Stimulated activated naive B cell treated with anti-CD40 and anti-IgM and Interleukin-4, amounts not matched to agents 10 μg/mL and 1 μg/mL and 100 μg/mL, for 72 hours (primary cell): ENCODE data around the gene SIGLEC11.
"Not testable (repeated sequence)": the region's sequence is repeated elsewhere in the genome, so short reads cannot be mapped to it uniquely, and the experiment has no call there.

ENCODE experiments used
- ATAC-seq, 2 donors: fragments of 150-1000 bp; cut with Tn5 transposase; replicated peaks; 2 replicates each; pipeline ENCODE4 v1.10.0; 2021; ENCODE audit warnings: moderate library complexity in 1 of 2
- DNase-seq: peaks from one replicate; pipeline ENCODE4 v3.0.0; 2021
- H3K27ac Mint-ChIP-seq: one replicate; pipeline ENCODE4 v1.8.0; 2022; ENCODE audit warnings: mild to moderate bottlenecking, mixed read lengths
- H3K27me3 Mint-ChIP-seq, 2 donors: one replicate each; pipeline ENCODE4 v1.8.0; 2022; ENCODE audit warnings: mixed read lengths in 2 of 2
- H3K36me3 Mint-ChIP-seq, 2 donors: one replicate each; pipeline ENCODE4 v1.8.0; 2022; ENCODE audit warnings: mixed read lengths in 2 of 2, mild to moderate bottlenecking in 1 of 2
- H3K4me1 Mint-ChIP-seq, 2 donors: one replicate each; pipeline ENCODE4 v1.8.0; 2022; ENCODE audit warnings: mixed read lengths in 2 of 2, mild to moderate bottlenecking in 1 of 2
- H3K4me3 Mint-ChIP-seq, 2 donors: one replicate each; pipeline ENCODE4 v1.8.0; 2022; ENCODE audit warnings: mild to moderate bottlenecking in 2 of 2, mixed read lengths in 2 of 2, moderate library complexity in 1 of 2
- H3K9me3 Mint-ChIP-seq, 2 donors: one replicate each; pipeline ENCODE4 v1.8.0; 2022; ENCODE audit warnings: mixed read lengths in 2 of 2, mild to moderate bottlenecking in 1 of 2

SIGLEC11 gene

GRCh38 chr19:49932041-49932451 is 28.9 kb downstream of the SIGLEC11 start:
- no peaks in the 10 kb centered on the region for H3K27me3 Mint-ChIP-seq
- H3K4me3 Mint-ChIP-seq, result peak overlapping the region; percentile 50 to 51
- peaks cover 40 to 61% of the 10 kb centered on the region in 2 donors for H3K4me1 Mint-ChIP-seq
- H3K36me3 Mint-ChIP-seq, result peaks cover 62 to 67% of the 10 kb centered on the region in 2 donors
- no peak for ATAC-seq
- DNase-seq, result no peak
- peak overlapping the region; percentile 28 for H3K27ac Mint-ChIP-seq
- peaks cover 9 to 17% of the 10 kb centered on the region in 2 donors for H3K9me3 Mint-ChIP-seq

GRCh38 chr19:49931293-49932040 is 29.5 kb downstream of the SIGLEC11 start:
- Mint-ChIP-seq H3K36me3 (peaks cover 62 to 69% of the 10 kb centered on the region in 2 donors), H3K4me3 (peak overlapping the region; percentile 95), H3K27me3 (no peaks in the 10 kb centered on the region), H3K27ac (peak overlapping the region; percentile 96), H3K9me3 (peaks cover 9 to 17% of the 10 kb centered on the region in 2 donors), H3K4me1 (peaks cover 40 to 61% of the 10 kb centered on the region in 2 donors)
- ATAC-seq, result no peak
- DNase-seq, result no peak

DNA sequence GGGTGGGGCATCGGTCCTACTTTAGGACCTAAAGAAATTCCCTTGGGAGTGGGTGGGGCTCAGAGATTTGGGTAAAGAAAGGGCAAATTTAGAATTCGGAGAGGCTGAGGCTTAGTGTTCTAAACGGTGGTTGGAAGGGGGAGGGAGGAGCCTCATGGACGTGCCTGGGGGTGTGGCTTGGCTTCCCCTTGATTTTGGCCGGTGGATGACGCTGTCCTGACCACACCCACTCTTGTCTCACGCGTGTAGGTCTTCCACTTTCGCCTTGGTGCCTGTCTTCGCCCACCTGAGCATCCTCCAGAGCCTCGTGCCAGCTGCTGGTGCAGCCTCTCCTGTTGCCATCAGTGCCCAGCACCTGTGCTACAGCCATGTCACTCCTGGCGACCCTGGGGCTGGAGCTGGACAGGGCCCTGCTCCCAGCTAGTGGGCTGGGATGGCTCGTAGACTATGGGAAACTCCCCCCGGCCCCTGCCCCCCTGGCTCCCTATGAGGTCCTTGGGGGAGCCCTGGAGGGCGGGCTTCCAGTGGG is 30.4 kb downstream of the SIGLEC11 start:
- Mint-ChIP-seq H3K27ac (peak overlapping the region; percentile 96), H3K36me3 (peaks cover 63 to 70% of the 10 kb centered on the region in 2 donors), H3K27me3 (no peaks in the 10 kb centered on the region), H3K4me3 (peak overlapping the region; percentile 95), H3K9me3 (peaks cover 9 to 17% of the 10 kb centered on the region in 2 donors), H3K4me1 (peaks cover 42 to 66% of the 10 kb centered on the region in 2 donors)
- DNase-seq (no peak), ATAC-seq (no peak)

- peaks cover 68 to 75% of the 10 kb centered on the region in 2 donors for H3K36me3 Mint-ChIP-seq
- H3K27me3 Mint-ChIP-seq, result no peaks in the 10 kb centered on the region
- peaks cover 45 to 73% of the 10 kb centered on the region in 2 donors for H3K4me1 Mint-ChIP-seq
- H3K4me3 Mint-ChIP-seq, result peak overlapping the region; percentile 95
- H3K9me3 Mint-ChIP-seq, result peaks cover 9 to 17% of the 10 kb centered on the region in 2 donors
- DNase-seq (peak; percentile 93), ATAC-seq (peak; percentile 87 to 93)
- peak overlapping the region; percentile 96 for H3K27ac Mint-ChIP-seq
Observed at GRCh38 chr19:49929611-49930482, 31.1 kb downstream of the SIGLEC11 start.

GRCh38 chr19:49929121-49929610 is 31.8 kb downstream of the SIGLEC11 start, which contains the start of the genes ATF5 and NUP62:
Gene ATF5 (plus strand): TSS chr19:49929205. CDS start chr19:49930851, 1,646 bp downstream.
Gene NUP62 (minus strand): TSS chr19:49929504. CDS start chr19:49909807, 19,697 bp downstream.
- ATAC-seq, result peak; percentile 56 to 63
- Mint-ChIP-seq H3K36me3 (peaks cover 75 to 81% of the 10 kb centered on the region in 2 donors), H3K4me3 (peak within 1 kb of the TSS; percentile 95), H3K27ac (peak within 1 kb of the TSS; percentile 96), H3K9me3 (peaks cover 9 to 17% of the 10 kb centered on the region in 2 donors), H3K4me1 (peaks cover 51 to 80% of the 10 kb centered on the region in 2 donors), H3K27me3 (no peaks in the 10 kb centered on the region)
- DNase-seq, result peak; percentile 85

- peaks cover 8 to 12% of the 10 kb centered on the region in 2 donors for H3K9me3 Mint-ChIP-seq
- peak overlapping the region; percentile 96 for H3K27ac Mint-ChIP-seq
- no peaks in the 10 kb centered on the region for H3K27me3 Mint-ChIP-seq
- peaks cover 73 to 83% of the 10 kb centered on the region in 2 donors for H3K36me3 Mint-ChIP-seq
- DNase-seq (no peak), ATAC-seq (no peak)
- peak overlapping the region; percentile 95 for H3K4me3 Mint-ChIP-seq
- H3K4me1 Mint-ChIP-seq, result peaks cover 53 to 83% of the 10 kb centered on the region in 2 donors
Observed at GRCh38 chr19:49927526-49928264, 33.3 kb downstream of the SIGLEC11 start.

- H3K9me3 Mint-ChIP-seq, result peaks cover 4 to 7% of the 10 kb centered on the region in 2 donors
- peaks cover 56 to 84% of the 10 kb centered on the region in 2 donors for H3K4me1 Mint-ChIP-seq
- peaks cover 72 to 83% of the 10 kb centered on the region in 2 donors for H3K36me3 Mint-ChIP-seq
Observed at GRCh38 chr19:49926515-49926914, 34.5 kb downstream of the SIGLEC11 start.

GRCh38 chr19:49925486-49925885 is 35.5 kb downstream of the SIGLEC11 start:
- peak overlapping the region; percentile 59 for H3K27ac Mint-ChIP-seq
- peaks cover 70 to 83% of the 10 kb centered on the region in 2 donors for H3K36me3 Mint-ChIP-seq
- peaks cover 57 to 84% of the 10 kb centered on the region in 2 donors for H3K4me1 Mint-ChIP-seq
- DNase-seq (no peak), ATAC-seq (no peak)
- peaks cover 3 to 5% of the 10 kb centered on the region in 2 donors for H3K9me3 Mint-ChIP-seq
- no peaks in the 10 kb centered on the region for H3K27me3 Mint-ChIP-seq
- peak overlapping the region; percentile 73 to 76 for H3K4me3 Mint-ChIP-seq

More at GRCh38 chr19:49926515-49926914, 34.5 kb downstream of the SIGLEC11 start:
- peak overlapping the region; percentile 25 for H3K27ac Mint-ChIP-seq
- ATAC-seq (no peak), DNase-seq (no peak)
- H3K4me3 Mint-ChIP-seq, result peak overlapping the region; percentile 67 to 95
- no peaks in the 10 kb centered on the region for H3K27me3 Mint-ChIP-seq

DNA sequence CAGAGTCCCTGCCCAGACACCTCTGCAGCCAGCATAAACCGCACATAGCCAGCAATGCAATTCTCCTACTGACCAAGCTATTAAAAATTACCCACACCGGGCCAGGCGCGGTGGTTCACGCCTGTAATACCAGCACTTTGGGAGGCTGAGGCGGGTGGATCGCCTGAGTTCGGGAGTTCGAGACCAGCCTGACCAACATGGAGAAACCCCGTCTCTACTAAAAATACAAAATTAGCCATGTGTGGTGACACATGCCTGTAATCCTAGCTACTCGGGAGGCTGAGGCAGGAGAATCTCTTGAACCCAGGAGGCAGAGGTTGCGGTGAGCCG is 36.1 kb downstream of the SIGLEC11 start:
- peak overlapping the region; percentile 75 to 76 for H3K4me3 Mint-ChIP-seq
- ATAC-seq, H3K27me3 Mint-ChIP-seq, DNase-seq, H3K9me3 Mint-ChIP-seq: not testable (repeated sequence)
- H3K4me1 Mint-ChIP-seq, result peaks cover 54 to 84% of the 10 kb centered on the region in 2 donors
- peaks cover 69 to 82% of the 10 kb centered on the region in 2 donors for H3K36me3 Mint-ChIP-seq
- peak overlapping the region; percentile 59 for H3K27ac Mint-ChIP-seq

DNA sequence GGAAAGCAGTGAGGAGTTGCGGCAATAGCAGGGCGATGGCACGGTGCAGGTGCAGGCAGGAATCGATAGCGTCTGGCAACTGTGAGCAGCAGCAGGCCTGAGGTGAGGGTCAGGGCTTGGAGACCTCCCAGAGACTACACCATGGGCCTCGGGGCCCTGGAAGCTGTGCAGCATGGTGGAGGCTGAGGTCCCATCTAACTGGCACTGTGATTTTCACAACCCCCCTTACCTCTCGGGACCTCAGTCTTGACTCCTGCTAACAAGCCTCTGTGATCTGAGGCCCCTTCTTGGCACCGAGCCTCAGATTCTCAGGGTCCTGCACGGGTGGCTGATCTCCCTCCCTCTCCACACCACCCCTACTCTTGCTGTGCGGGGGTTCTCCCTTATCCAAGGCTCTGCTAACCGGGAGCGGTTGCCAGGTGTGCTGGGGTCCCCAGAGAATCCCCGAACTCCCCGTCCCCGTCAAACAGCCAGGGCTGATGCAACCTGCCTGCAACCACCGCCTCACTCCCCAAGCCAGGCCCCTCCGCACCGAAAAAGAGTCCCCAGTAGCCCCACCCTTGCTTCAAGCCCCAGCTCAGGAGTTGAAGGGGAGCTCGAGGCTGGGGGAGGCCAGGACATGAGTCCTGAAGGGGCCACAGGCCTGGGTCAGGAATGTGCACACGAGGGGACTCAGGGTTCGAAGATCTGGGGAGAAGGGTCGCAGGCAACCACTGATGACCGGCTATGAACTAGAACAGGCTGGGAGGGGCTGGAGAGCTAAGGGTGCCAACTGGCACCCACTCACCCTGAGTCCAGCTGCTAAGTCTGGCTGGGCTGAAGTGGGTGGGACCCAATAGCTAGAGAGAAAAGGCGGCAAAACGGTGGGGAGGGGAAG is 36.7 kb downstream of the SIGLEC11 start:
- Mint-ChIP-seq H3K9me3 (no peaks in the 10 kb centered on the region), H3K36me3 (peaks cover 67 to 82% of the 10 kb centered on the region in 2 donors), H3K27ac (peak overlapping the region; percentile 90), H3K4me1 (peaks cover 54 to 84% of the 10 kb centered on the region in 2 donors), H3K27me3 (no peaks in the 10 kb centered on the region), H3K4me3 (peak overlapping the region; percentile 75 to 76)
- ATAC-seq, result peak in 1 of 2 donors; percentile 18
- DNase-seq, result no peak

GRCh38 chr19:49923055-49924003 is 37.6 kb downstream of the SIGLEC11 start:
- no peaks in the 10 kb centered on the region for H3K27me3 Mint-ChIP-seq
- peak overlapping the region; percentile 82 for H3K27ac Mint-ChIP-seq
- H3K9me3 Mint-ChIP-seq, result no peaks in the 10 kb centered on the region
- ATAC-seq (no peak), DNase-seq (no peak)
- H3K4me3 Mint-ChIP-seq, result peak overlapping the region; percentile 50 to 55
- peaks cover 63 to 76% of the 10 kb centered on the region in 2 donors for H3K36me3 Mint-ChIP-seq
- H3K4me1 Mint-ChIP-seq, result peaks cover 58 to 88% of the 10 kb centered on the region in 2 donors
